Astrocyte (in vitro differentiated cells and primary cell): ENCODE measurements around the gene ALDH3A1. TPM values are rescaled to one million over a fixed set of nuclear protein-coding genes. Genes with fewer than 3 reads are reported as not detected.

Experiments used
- DNase-seq: peaks from one replicate; pipeline ENCODE4 v3.0.0-alpha.2; 2010; ENCODE audit warnings: low read depth
- FAIRE-seq: peaks from 2 replicates; lab custom pipeline; 2011; peaks lifted over from hg19 to GRCh38; lab: Jason Lieb, UNC
- H2AFZ ChIP-seq: 2 replicates; pipeline ENCODE4 v1.6.0; 2012; ENCODE audit warnings: low read depth, low read length, inconsistent platforms
- H3K27ac ChIP-seq: 2 replicates; pipeline ENCODE4 v1.5.1; 2011; ENCODE audit warnings: low read depth, low read length, inconsistent platforms
- H3K27me3 ChIP-seq: 2 replicates; pipeline ENCODE4 v1.6.0; 2011; ENCODE audit warnings: low read length, inconsistent platforms; ENCODE audit not compliant: insufficient read depth
- H3K36me3 ChIP-seq: 2 replicates; pipeline ENCODE4 v1.5.1; 2011; ENCODE audit warnings: low read length, inconsistent platforms; ENCODE audit not compliant: insufficient read depth
- H3K4me1 ChIP-seq: 2 replicates; pipeline ENCODE4 v1.5.1; 2011; ENCODE audit warnings: low read length, inconsistent platforms; ENCODE audit not compliant: insufficient read depth
- H3K4me2 ChIP-seq: 2 replicates; pipeline ENCODE4 v1.6.0; 2012; ENCODE audit warnings: low read length, inconsistent platforms
- H3K4me3 ChIP-seq: 2 replicates; pipeline ENCODE4 v1.5.1; 2011; ENCODE audit warnings: low read depth, mild to moderate bottlenecking, low read length, inconsistent platforms; ENCODE audit not compliant: insufficient read depth
- H3K79me2 ChIP-seq: 2 replicates; pipeline ENCODE4 v1.6.0; 2012; ENCODE audit warnings: mild to moderate bottlenecking, low read length, inconsistent platforms; ENCODE audit not compliant: insufficient read depth
- H3K9ac ChIP-seq: 2 replicates; pipeline ENCODE4 v1.6.0; 2012; ENCODE audit warnings: mild to moderate bottlenecking, low read length, inconsistent platforms
- H3K9me3 ChIP-seq: 2 replicates; pipeline ENCODE4 v1.5.1; 2012; ENCODE audit warnings: low read depth, mild to moderate bottlenecking, low read length, inconsistent platforms; ENCODE audit not compliant: insufficient read depth
- H4K20me1 ChIP-seq: 2 replicates; pipeline ENCODE4 v1.6.0; 2012; ENCODE audit warnings: low read length, inconsistent platforms; ENCODE audit not compliant: insufficient read depth
- H3K27ac Mint-ChIP-seq: one replicate; pipeline ENCODE4 v1.8.0; 2021; ENCODE audit warnings: mild to moderate bottlenecking, mixed read lengths; ENCODE audit not compliant: unreplicated experiment
- H3K27me3 Mint-ChIP-seq: one replicate; pipeline ENCODE4 v1.8.0; 2021; ENCODE audit warnings: low read depth, mixed read lengths; ENCODE audit not compliant: unreplicated experiment
- H3K36me3 Mint-ChIP-seq: one replicate; pipeline ENCODE4 v1.8.0; 2021; ENCODE audit warnings: low read depth, mixed read lengths; ENCODE audit not compliant: unreplicated experiment
- H3K4me1 Mint-ChIP-seq: one replicate; pipeline ENCODE4 v1.8.0; 2021; ENCODE audit warnings: low read depth, mixed read lengths; ENCODE audit not compliant: unreplicated experiment
- H3K4me3 Mint-ChIP-seq: one replicate; pipeline ENCODE4 v1.8.0; 2021; ENCODE audit warnings: mild to moderate bottlenecking, moderate library complexity, mixed read lengths; ENCODE audit not compliant: unreplicated experiment
- H3K9me3 Mint-ChIP-seq: one replicate; pipeline ENCODE4 v1.8.0; 2021; ENCODE audit warnings: mild to moderate bottlenecking, mixed read lengths; ENCODE audit not compliant: unreplicated experiment
- EZH2 ChIP-seq: IDR thresholded peaks from 2 replicates; pipeline ENCODE4 v1.6.1; 2012; ENCODE audit warnings: mild to moderate bottlenecking, low read length, inconsistent platforms; ENCODE audit not compliant: insufficient read depth
- total RNA-seq: library from RNA; stranded (reverse); gene quantifications from 2 replicates; pipeline ENCODE4 v1.2.1, GENCODE V29; 2021
- TF ChIP-seq, protein P1 (sequence below): IDR thresholded peaks from 2 replicates; pipeline ENCODE4 v1.5.1; 2011; ENCODE audit warnings: low read depth, mild to moderate bottlenecking, inconsistent platforms, low read length, moderate library complexity; ENCODE audit not compliant: insufficient read depth

Gene ALDH3A1
- total RNA-seq, 1 donor from 2014 or later, result not detected

DNA sequence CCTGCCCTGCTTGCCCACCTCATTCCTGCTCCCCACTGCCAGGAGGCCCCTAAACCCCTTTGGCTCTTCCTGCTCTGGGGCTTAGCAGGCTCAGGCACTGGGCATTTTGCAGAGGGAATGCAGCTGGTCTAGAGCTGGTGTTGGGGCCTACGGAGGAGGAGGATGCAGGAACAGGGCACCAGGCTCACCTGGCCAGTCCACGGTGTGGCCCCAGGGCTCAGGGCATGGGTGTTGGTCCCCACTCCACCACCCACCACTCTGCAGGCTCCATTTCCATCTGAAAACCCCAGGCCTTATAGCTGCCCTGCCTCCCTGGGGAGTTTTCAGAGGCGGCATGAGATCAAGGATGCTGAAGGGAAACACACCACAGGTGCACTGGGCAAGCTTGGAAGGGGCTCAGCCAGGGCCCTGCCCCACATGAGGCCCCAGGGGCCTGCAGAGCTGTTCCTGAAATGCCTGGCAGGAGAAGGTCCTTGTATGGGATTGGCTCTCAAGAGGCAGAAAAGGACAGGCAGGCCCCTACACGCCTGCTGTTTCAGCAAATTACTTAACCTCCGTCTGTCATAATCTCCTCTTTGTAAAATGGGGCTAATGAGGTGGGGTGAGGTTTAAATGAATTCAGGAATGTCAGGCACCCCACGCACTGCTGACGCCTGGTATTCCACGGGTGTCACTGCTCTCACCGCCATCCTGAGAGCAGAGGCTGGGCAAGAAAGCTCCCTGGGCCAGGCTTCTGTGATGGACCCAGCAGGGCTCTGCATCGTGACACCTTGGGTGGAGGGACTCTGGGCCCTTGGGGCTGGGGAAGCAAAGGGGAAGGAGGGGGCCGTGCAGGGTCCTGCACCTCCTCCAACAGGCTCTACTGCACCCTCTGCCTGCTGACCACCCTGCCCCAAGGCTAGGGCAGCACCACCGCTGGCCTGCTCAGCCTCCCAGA is 41.0 kb downstream of the ALDH3A1 start:
- DNase-seq (no peak), FAIRE-seq (no peak)
- Histone ChIP-seq H3K27ac (no peak overlapping the region), H3K79me2 (no peaks in the 10 kb centered on the region), H2AFZ (no peak overlapping the region), H3K4me1 (no peaks in the 10 kb centered on the region), H3K4me2 (no peak overlapping the region), H3K27me3 (no peaks in the 10 kb centered on the region), H3K4me3 (no peak overlapping the region), H4K20me1 (no peaks in the 10 kb centered on the region), H3K9ac (no peak overlapping the region), H3K9me3 (no peaks in the 10 kb centered on the region), H3K36me3 (no peaks in the 10 kb centered on the region)
- H3K36me3 Mint-ChIP-seq, result no peaks in the 10 kb centered on the region
- no peak overlapping the region for H3K4me3 Mint-ChIP-seq
- H3K27ac Mint-ChIP-seq, result no peak overlapping the region
- H3K4me1 Mint-ChIP-seq, result peaks cover 12% of the 10 kb centered on the region
- peaks cover 13% of the 10 kb centered on the region for H3K27me3 Mint-ChIP-seq
- TF ChIP-seq EZH2, result no peak
- TF ChIP-seq, protein P1, sequence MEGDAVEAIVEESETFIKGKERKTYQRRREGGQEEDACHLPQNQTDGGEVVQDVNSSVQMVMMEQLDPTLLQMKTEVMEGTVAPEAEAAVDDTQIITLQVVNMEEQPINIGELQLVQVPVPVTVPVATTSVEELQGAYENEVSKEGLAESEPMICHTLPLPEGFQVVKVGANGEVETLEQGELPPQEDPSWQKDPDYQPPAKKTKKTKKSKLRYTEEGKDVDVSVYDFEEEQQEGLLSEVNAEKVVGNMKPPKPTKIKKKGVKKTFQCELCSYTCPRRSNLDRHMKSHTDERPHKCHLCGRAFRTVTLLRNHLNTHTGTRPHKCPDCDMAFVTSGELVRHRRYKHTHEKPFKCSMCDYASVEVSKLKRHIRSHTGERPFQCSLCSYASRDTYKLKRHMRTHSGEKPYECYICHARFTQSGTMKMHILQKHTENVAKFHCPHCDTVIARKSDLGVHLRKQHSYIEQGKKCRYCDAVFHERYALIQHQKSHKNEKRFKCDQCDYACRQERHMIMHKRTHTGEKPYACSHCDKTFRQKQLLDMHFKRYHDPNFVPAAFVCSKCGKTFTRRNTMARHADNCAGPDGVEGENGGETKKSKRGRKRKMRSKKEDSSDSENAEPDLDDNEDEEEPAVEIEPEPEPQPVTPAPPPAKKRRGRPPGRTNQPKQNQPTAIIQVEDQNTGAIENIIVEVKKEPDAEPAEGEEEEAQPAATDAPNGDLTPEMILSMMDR, result no peak
- no peaks in the 10 kb centered on the region for H3K9me3 Mint-ChIP-seq

- H3K4me2 ChIP-seq, result no peak overlapping the region
- H3K9ac ChIP-seq, result no peak overlapping the region
- no peaks in the 10 kb centered on the region for H3K4me1 ChIP-seq
- TF ChIP-seq, protein P1, result no peak
- TF ChIP-seq EZH2, result no peak
- H3K79me2 ChIP-seq, result no peaks in the 10 kb centered on the region
- no peak overlapping the region for H3K4me3 Mint-ChIP-seq
- no peak for FAIRE-seq
- no peak overlapping the region for H3K27ac Mint-ChIP-seq
- no peaks in the 10 kb centered on the region for H3K36me3 ChIP-seq
- no peak for DNase-seq
- no peaks in the 10 kb centered on the region for H3K9me3 ChIP-seq
- H3K4me1 Mint-ChIP-seq, result peaks cover 12% of the 10 kb centered on the region
- no peaks in the 10 kb centered on the region for H4K20me1 ChIP-seq
- no peak overlapping the region for H3K4me3 ChIP-seq
- peaks cover 14% of the 10 kb centered on the region for H3K27me3 Mint-ChIP-seq
- H3K36me3 Mint-ChIP-seq, result no peaks in the 10 kb centered on the region
- no peak overlapping the region for H2AFZ ChIP-seq
- H3K9me3 Mint-ChIP-seq, result no peaks in the 10 kb centered on the region
- no peak overlapping the region for H3K27ac ChIP-seq
- H3K27me3 ChIP-seq, result no peaks in the 10 kb centered on the region
Observed at GRCh38 chr17:19705771-19706770, 42.0 kb downstream of the ALDH3A1 start.
